PC-9 (cell line): ENCODE data around the gene NECAP2. TPM values are rescaled to one million over a fixed set of nuclear protein-coding genes. Genes with fewer than 3 reads are reported as not detected.

Experiments used
- BruUV-seq: library from RNA; stranded (reverse); fragments of 400-500 nt; replicated peaks from 2 replicates; lab custom pipeline; 2021; lab: Mats Ljungman, UMichigan
- CTCF ChIA-PET: fragments of 300-600 bp; sonication (Branson Sonifier 250); formaldehyde crosslinking; loops from one replicate; lab custom pipeline; 2022; ENCODE audit warnings: antibody characterized with exemption; lab: Charles Lee
- POLR2A ChIA-PET: fragments of 300-600 bp; sonication (Branson Sonifier 250); formaldehyde crosslinking; loops from one replicate; lab custom pipeline; 2022; ENCODE audit warnings: antibody characterized with exemption; ENCODE audit not compliant: unreplicated experiment; lab: Charles Lee
- DNase-seq, 2 experiments: peaks; one replicate each; pipeline versions ENCODE4 v3.0.0 to v3.0.0-alpha.2; 2015 to 2022; ENCODE audit warnings: mixed read lengths in 1 of 2
- H2AFZ ChIP-seq: fragments of 200-600 bp; sonication (generic); 2 replicates; pipeline ENCODE4 v1.8.1; 2017; ENCODE audit warnings: antibody characterized with exemption
- H3F3A ChIP-seq: fragments of 200-600 bp; sonication (generic); 2 replicates; pipeline ENCODE4 v1.8.1; 2017; ENCODE audit warnings: antibody characterized with exemption, mild to moderate bottlenecking, low read depth; ENCODE audit not compliant: insufficient read depth
- H3K27ac ChIP-seq: fragments of 200-600 bp; sonication (generic); 2 replicates; pipeline ENCODE4 v1.6.1; 2016; ENCODE audit warnings: mixed run types
- H3K27me3 ChIP-seq: fragments of 200-600 bp; sonication (generic); 2 replicates; pipeline ENCODE4 v1.6.1; 2016; ENCODE audit warnings: low read depth, mixed run types; ENCODE audit not compliant: insufficient read depth
- H3K36me3 ChIP-seq: fragments of 200-600 bp; sonication (generic); 2 replicates; pipeline ENCODE4 v1.6.1; 2016; ENCODE audit warnings: low read depth, mixed run types
- H3K4me1 ChIP-seq: fragments of 200-600 bp; sonication (generic); replicated peaks from 2 replicates; pipeline ENCODE4 v1.6.1; 2016; ENCODE audit warnings: mixed run types; ENCODE audit not compliant: insufficient read depth
- H3K4me2 ChIP-seq: fragments of 200-600 bp; sonication (generic); 2 replicates; pipeline ENCODE4 v1.6.1; 2017; ENCODE audit warnings: mixed run types
- H3K4me3 ChIP-seq: fragments of 200-600 bp; sonication (generic); 2 replicates; pipeline ENCODE4 v1.6.1; 2016; ENCODE audit warnings: mixed run types
- H3K79me2 ChIP-seq: fragments of 200-600 bp; sonication (generic); 2 replicates; pipeline ENCODE4 v1.6.1; 2017; ENCODE audit warnings: low read depth, mixed run types
- H3K9me2 ChIP-seq: fragments of 200-600 bp; sonication (generic); 2 replicates; pipeline ENCODE4 v1.8.1; 2017; ENCODE audit warnings: mild to moderate bottlenecking; ENCODE audit not compliant: insufficient read depth
- H3K9me3 ChIP-seq: fragments of 200-600 bp; sonication (generic); 2 replicates; pipeline ENCODE4 v1.8.1; 2016; ENCODE audit warnings: low read depth; ENCODE audit not compliant: insufficient read depth
- H4K20me1 ChIP-seq: fragments of 200-600 bp; sonication (generic); 2 replicates; pipeline ENCODE4 v1.8.1; 2017; ENCODE audit not compliant: insufficient read depth
- CTCF ChIP-seq: fragments of 200-600 bp; sonication (generic); conservative IDR thresholded peaks from 2 replicates; pipeline ENCODE4 v1.6.1; 2017; ENCODE audit warnings: mixed run types, antibody characterized with exemption, mild to moderate bottlenecking, moderate library complexity
- EZH2 ChIP-seq: fragments of 200-600 bp; sonication (generic); IDR thresholded peaks from 2 replicates; pipeline ENCODE4 v1.8.0; 2017; ENCODE audit warnings: antibody characterized with exemption, low read depth
- intact Hi-C: fragments of 100-400 bp; cut with micrococcal nuclease; formaldehyde crosslinking; loops from one replicate; pipeline ENCODE4 v1.10.0; 2022; ENCODE audit not compliant: unreplicated experiment
- total RNA-seq: library from RNA; stranded (reverse); gene quantifications from 2 replicates; pipeline ENCODE4 v1.2.3, GENCODE V29; 2021

NECAP2 gene
- total RNA-seq, 1 experiment from 2014 or later: 49.6 TPM

GRCh38 chr1:16442941-16443340 is 2.4 kb downstream of the NECAP2 start:
- Histone ChIP-seq H3K27ac (no peak overlapping the region), H3K4me2 (no peak overlapping the region), H4K20me1 (no peaks in the 10 kb centered on the region), H3K27me3 (no peaks in the 10 kb centered on the region), H2AFZ (no peak overlapping the region), H3K4me3 (no peak overlapping the region), H3K9me2 (no peaks in the 10 kb centered on the region), H3K4me1 (peaks cover 5% of the 10 kb centered on the region; the same call in 1 of the 2 replicates), H3K79me2 (peaks cover 25% of the 10 kb centered on the region), H3K36me3 (no peaks in the 10 kb centered on the region), H3K9me3 (no peaks in the 10 kb centered on the region), H3F3A (no peaks in the 10 kb centered on the region)
- ChIA-PET POLR2A (no interaction called here), CTCF (no interaction called here)
- DNase-seq: no peak
- BruUV-seq: no TSS peak
- no peak for TF ChIP-seq EZH2
- no peak for TF ChIP-seq CTCF
- intact Hi-C loops: loop anchor here (5.0 kb wide), 1 partner anchor 76 kb away; the partner anchor contains the start of gene SZRD1

- Histone ChIP-seq H3K9me3 (no peaks in the 10 kb centered on the region), H3K4me2 (no peak overlapping the region), H3K36me3 (no peaks in the 10 kb centered on the region), H2AFZ (no peak overlapping the region), H3F3A (no peaks in the 10 kb centered on the region), H3K4me1 (peaks cover 5% of the 10 kb centered on the region; the same call in 1 of the 2 replicates), H3K4me3 (no peak overlapping the region), H3K27ac (no peak overlapping the region), H3K27me3 (no peaks in the 10 kb centered on the region), H3K9me2 (no peaks in the 10 kb centered on the region), H4K20me1 (no peaks in the 10 kb centered on the region), H3K79me2 (peaks cover 25% of the 10 kb centered on the region)
- ChIA-PET POLR2A (no interaction called here), CTCF (no interaction called here)
- intact Hi-C loops: loop anchor here (5.0 kb wide), 1 partner anchor 77 kb away; the partner anchor contains the start of gene SZRD1
- BruUV-seq: no TSS peak
- DNase-seq: no peak
- TF ChIP-seq CTCF: no peak
- no peak for TF ChIP-seq EZH2
Measured at GRCh38 chr1:16443975-16444770, 3.6 kb downstream of the NECAP2 start.

- ChIA-PET CTCF (no interaction called here), POLR2A (no interaction called here)
- Histone ChIP-seq H3K4me1 (peaks cover 5% of the 10 kb centered on the region; the same call in 1 of the 2 replicates), H3K27me3 (no peaks in the 10 kb centered on the region), H4K20me1 (no peaks in the 10 kb centered on the region), H3K9me2 (no peaks in the 10 kb centered on the region), H3K27ac (no peak overlapping the region), H3F3A (no peaks in the 10 kb centered on the region), H3K4me3 (no peak overlapping the region), H3K9me3 (no peaks in the 10 kb centered on the region), H2AFZ (no peak overlapping the region), H3K79me2 (peaks cover 25% of the 10 kb centered on the region), H3K4me2 (no peak overlapping the region), H3K36me3 (no peaks in the 10 kb centered on the region)
- DNase-seq: no peak
- TF ChIP-seq EZH2 (no peak), CTCF (no peak)
- BruUV-seq: no TSS peak
- intact Hi-C loops: no loop called here
Measured at GRCh38 chr1:16445052-16445451, 4.5 kb downstream of the NECAP2 start.
